ENCODE measurements around the gene MCFD2. TPM values are rescaled to one million over a fixed set of nuclear protein-coding genes. Genes with fewer than 3 reads are reported as not detected.

Gene MCFD2
- total RNA-seq, 1 experiment from 2014 or later = 84.9 TPM

GRCh38 chr2:46875226-46875899 lies 40.2 kb downstream of the MCFD2 start:
- CTCF ChIA-PET = interaction anchor here (0.7 kb wide), 1 partner anchor 24 kb away, joined by 8 read pairs; no protein-coding TSS in a partner anchor
- peak overlapping the region; percentile 78; the same call in 1 of the 2 replicates for H3K27ac ChIP-seq (ENCODE audit: low read length)
- no peaks in the 10 kb centered on the region; the same call in 1 of the 2 replicates for H3K9me3 ChIP-seq (ENCODE audit: control insufficient read depth, insufficient read depth, low read depth, low read length)
- H3K27me3 ChIP-seq (ENCODE audit: control insufficient read depth, insufficient read depth, low read length) = no peaks in the 10 kb centered on the region
- POLR2A ChIA-PET = no interaction called here
- TF ChIP-seq REST (IDR thresholded peaks at IDR 0.05; ENCODE audit: insufficient read depth in 1 of 2, low read depth in 2 of 2, low read length in 1 of 2) (no peak), CTCF (IDR thresholded peaks at IDR 0.05) (no peak), POLR2AphosphoS5 (IDR thresholded peaks at IDR 0.05; ENCODE audit: low read depth, low read length) (no peak), TCF7L2 (IDR thresholded peaks at IDR 0.05; ENCODE audit: low read depth, low read length) (no peak), SIN3A (IDR thresholded peaks at IDR 0.05; ENCODE audit: borderline replicate concordance, insufficient read depth, low read depth, low read length) (no peak)
- H3K4me3 ChIP-seq (ENCODE audit: low read depth in 2 of 2, low read length in 2 of 2) = no peak overlapping the region
- no peak for DNase-seq (ENCODE audit: low read depth, low spot score)
- no peaks in the 10 kb centered on the region for H3K36me3 ChIP-seq (ENCODE audit: control insufficient read depth, insufficient read depth, low read length)
- in situ Hi-C loops (cut with HindIII; ENCODE audit: low pct_unique_long_range_greater_than_20kb, low sequenced_read_pairs) (no loop called here), intact Hi-C loops (cut with micrococcal nuclease; ENCODE audit: unreplicated experiment) (no loop called here)
- BruUV-seq (replicated peaks) = no TSS peak
- ATAC-seq = no peak
- H3K4me1 ChIP-seq (ENCODE audit: control insufficient read depth, insufficient read depth, low read length) = peaks cover 26% of the 10 kb centered on the region

GRCh38 chr2:46874236-46874929 lies 41.2 kb downstream of the MCFD2 start:
- ChIA-PET CTCF (interaction anchor here (0.5 to 1.2 kb wide), 3 partner anchors 44 to 97 kb away, joined by 3 read pairs; no protein-coding TSS in a partner anchor), POLR2A (no interaction called here)
- intact Hi-C loops (cut with micrococcal nuclease; ENCODE audit: unreplicated experiment) (no loop called here), in situ Hi-C loops (cut with HindIII; ENCODE audit: low pct_unique_long_range_greater_than_20kb, low sequenced_read_pairs) (no loop called here)
- BruUV-seq (replicated peaks) = no TSS peak
- Histone ChIP-seq H3K4me1 (ENCODE audit: control insufficient read depth, insufficient read depth, low read length) (peaks cover 25% of the 10 kb centered on the region), H3K36me3 (ENCODE audit: control insufficient read depth, insufficient read depth, low read length) (no peaks in the 10 kb centered on the region), H3K27me3 (ENCODE audit: control insufficient read depth, insufficient read depth, low read length) (no peaks in the 10 kb centered on the region), H3K27ac (ENCODE audit: low read length) (peak overlapping the region; percentile 78), H3K4me3 (ENCODE audit: low read depth in 2 of 2, low read length in 2 of 2) (no peak overlapping the region), H3K9me3 (ENCODE audit: control insufficient read depth, insufficient read depth, low read depth, low read length) (no peaks in the 10 kb centered on the region; the same call in 1 of the 2 replicates)
- ATAC-seq (peak; percentile 15), DNase-seq (ENCODE audit: low read depth, low spot score) (no peak)
- TF ChIP-seq SIN3A (IDR thresholded peaks at IDR 0.05; ENCODE audit: borderline replicate concordance, insufficient read depth, low read depth, low read length) (no peak), TCF7L2 (IDR thresholded peaks at IDR 0.05; ENCODE audit: low read depth, low read length) (no peak), CTCF (IDR thresholded peaks at IDR 0.05) (no peak)
